T-helper 17 cell (primary cell): ENCODE measurements around the gene MBP. TPM values are rescaled to one million over a fixed set of nuclear protein-coding genes. Genes with fewer than 3 reads are reported as not detected.

Experiments
- ATAC-seq: fragments of 150-1000 bp; cut with Tn5 transposase; 2 replicates; pipeline ENCODE4 v1.10.0; 2021; ENCODE audit warnings: mild to moderate bottlenecking, moderate library complexity
- DNase-seq, 3 donors: peaks; one replicate each; pipeline versions ENCODE4 v3.0.0 to v3.0.0-alpha.2; 2020 to 2021
- H3K9me3 ChIP-seq: one replicate; pipeline ENCODE4 v1.7.0; 2013; ENCODE audit warnings: low read length, mild to moderate bottlenecking; ENCODE audit not compliant: control insufficient read depth, poor library complexity, severe bottlenecking
- H3K27ac Mint-ChIP-seq: one replicate; pipeline ENCODE4 v1.8.0; 2022; ENCODE audit warnings: mild to moderate bottlenecking, moderate library complexity, mixed read lengths
- H3K27me3 Mint-ChIP-seq: one replicate; pipeline ENCODE4 v1.8.0; 2022; ENCODE audit warnings: mixed read lengths
- H3K36me3 Mint-ChIP-seq: one replicate; pipeline ENCODE4 v1.8.0; 2022; ENCODE audit warnings: low read depth, mixed read lengths
- H3K4me1 Mint-ChIP-seq: one replicate; pipeline ENCODE4 v1.8.0; 2022; ENCODE audit warnings: mild to moderate bottlenecking, mixed read lengths
- H3K4me3 Mint-ChIP-seq: one replicate; pipeline ENCODE4 v1.8.0; 2022; ENCODE audit warnings: mild to moderate bottlenecking, moderate library complexity, mixed read lengths
- total RNA-seq, 4 donors: library from RNA in 2 of 4; stranded (reverse) in 2 of 4; gene quantifications; one replicate each; pipeline ENCODE4 v1.2.3 and lab custom pipeline; 2022 to 2026

Gene MBP
- total RNA-seq, 2 donors from 2014 or later = 97.7 to 127 TPM

- H3K27me3 Mint-ChIP-seq = peaks cover 31% of the 10 kb centered on the region
- DNase-seq (no peak), ATAC-seq (no peak)
- no peaks in the 10 kb centered on the region for H3K36me3 Mint-ChIP-seq
- H3K27ac Mint-ChIP-seq = no peak overlapping the region
- no peak overlapping the region for H3K4me3 Mint-ChIP-seq
- no peaks in the 10 kb centered on the region for H3K9me3 ChIP-seq
- peaks cover under 1% of the 10 kb centered on the region for H3K4me1 Mint-ChIP-seq
These were observed 30.0 kb upstream of the MBP start for GRCh38 chr18:77162580-77162979.

GRCh38 chr18:77161961-77162360 lies 29.4 kb upstream of the MBP start:
- peaks cover 31% of the 10 kb centered on the region for H3K27me3 Mint-ChIP-seq
- H3K9me3 ChIP-seq = no peaks in the 10 kb centered on the region
- ATAC-seq (no peak), DNase-seq (no peak)
- no peak overlapping the region for H3K4me3 Mint-ChIP-seq
- H3K27ac Mint-ChIP-seq = no peak overlapping the region
- H3K4me1 Mint-ChIP-seq = peaks cover 7% of the 10 kb centered on the region
- H3K36me3 Mint-ChIP-seq = no peaks in the 10 kb centered on the region

DNA sequence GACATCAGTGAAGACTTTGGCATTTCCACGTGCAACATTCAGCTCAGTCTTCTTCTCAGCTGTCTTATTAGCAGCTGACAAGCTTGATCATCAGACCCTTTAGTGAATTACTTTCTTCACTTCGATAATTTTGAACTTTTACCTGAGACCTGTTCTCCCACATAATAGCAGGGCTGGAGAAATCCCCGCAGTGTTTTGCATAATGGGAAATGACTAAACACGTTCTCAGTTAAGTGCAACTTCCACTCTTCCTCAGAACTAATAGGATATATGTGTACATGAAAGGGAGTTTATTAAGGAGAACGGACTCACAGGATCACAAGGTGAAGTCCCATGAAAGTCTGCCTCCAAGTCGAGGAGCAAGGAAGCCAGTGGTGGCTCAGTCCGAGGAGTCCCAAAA lies 28.8 kb upstream of the MBP start:
- Mint-ChIP-seq H3K27ac (no peak overlapping the region), H3K4me3 (no peak overlapping the region), H3K4me1 (peaks cover 7% of the 10 kb centered on the region), H3K36me3 (no peaks in the 10 kb centered on the region), H3K27me3 (peaks cover 31% of the 10 kb centered on the region)
- DNase-seq = no peak
- H3K9me3 ChIP-seq = no peaks in the 10 kb centered on the region
- ATAC-seq = no peak

- DNase-seq (no peak), ATAC-seq (no peak)
- peaks cover 7% of the 10 kb centered on the region for H3K4me1 Mint-ChIP-seq
- H3K4me3 Mint-ChIP-seq = no peak overlapping the region
- no peak overlapping the region for H3K27ac Mint-ChIP-seq
- H3K36me3 Mint-ChIP-seq = no peaks in the 10 kb centered on the region
- H3K27me3 Mint-ChIP-seq = peaks cover 23% of the 10 kb centered on the region
- H3K9me3 ChIP-seq = no peaks in the 10 kb centered on the region
These were observed 27.9 kb upstream of the MBP start for GRCh38 chr18:77160515-77160914.

DNA sequence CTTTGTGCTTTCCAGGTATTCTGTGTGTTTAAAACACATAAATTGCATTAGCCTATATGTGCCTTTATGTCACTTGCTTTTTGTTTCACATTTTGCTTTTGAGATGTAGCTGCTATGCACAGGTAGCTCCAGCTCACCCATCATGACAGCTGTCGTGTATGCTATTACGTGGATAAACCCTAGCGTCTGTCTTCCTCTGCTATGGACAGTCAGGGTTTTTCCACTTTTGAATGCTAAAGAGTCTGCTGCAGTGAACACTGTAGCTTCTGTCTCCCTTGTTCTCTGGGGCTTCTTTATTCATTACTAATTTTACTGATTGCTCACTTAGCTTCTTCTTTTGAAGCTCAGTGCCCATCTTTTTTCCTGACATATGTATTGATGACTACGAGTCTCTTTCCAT lies 24.7 kb upstream of the MBP start:
- Mint-ChIP-seq H3K27ac (peak overlapping the region; percentile 27), H3K4me1 (peaks cover 11% of the 10 kb centered on the region), H3K4me3 (no peak overlapping the region), H3K27me3 (peaks cover 9% of the 10 kb centered on the region), H3K36me3 (no peaks in the 10 kb centered on the region)
- no peak for ATAC-seq
- H3K9me3 ChIP-seq = no peaks in the 10 kb centered on the region
- no peak for DNase-seq

DNA sequence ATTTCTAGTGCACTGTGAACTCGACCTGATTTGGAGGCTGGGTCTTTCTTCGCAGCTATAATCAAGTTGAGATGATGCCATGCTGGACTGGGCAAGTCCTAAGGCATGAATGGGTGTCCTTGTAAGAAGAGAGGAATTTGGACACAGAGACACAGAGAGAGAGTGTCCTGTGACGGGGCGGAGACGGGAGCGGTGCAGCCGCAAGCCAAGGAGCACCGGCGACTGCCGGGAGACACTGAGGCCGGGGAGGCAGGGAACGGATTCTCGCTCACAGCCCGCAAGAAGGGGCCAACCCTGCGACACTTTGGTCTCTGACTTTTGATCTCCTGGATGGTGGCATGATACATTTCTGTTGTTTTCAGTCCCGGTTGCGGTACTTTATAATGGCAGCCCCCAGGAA lies 22.4 kb upstream of the MBP start:
- no peak overlapping the region for H3K27ac Mint-ChIP-seq
- ATAC-seq (no peak), DNase-seq (no peak)
- H3K36me3 Mint-ChIP-seq = no peaks in the 10 kb centered on the region
- peaks cover 19% of the 10 kb centered on the region for H3K4me1 Mint-ChIP-seq
- no peak overlapping the region for H3K4me3 Mint-ChIP-seq
- H3K27me3 Mint-ChIP-seq = peaks cover 9% of the 10 kb centered on the region
- no peaks in the 10 kb centered on the region for H3K9me3 ChIP-seq

- H3K27ac Mint-ChIP-seq = no peak overlapping the region
These were observed 20.8 kb upstream of the MBP start for GRCh38 chr18:77153404-77153803.

DNA sequence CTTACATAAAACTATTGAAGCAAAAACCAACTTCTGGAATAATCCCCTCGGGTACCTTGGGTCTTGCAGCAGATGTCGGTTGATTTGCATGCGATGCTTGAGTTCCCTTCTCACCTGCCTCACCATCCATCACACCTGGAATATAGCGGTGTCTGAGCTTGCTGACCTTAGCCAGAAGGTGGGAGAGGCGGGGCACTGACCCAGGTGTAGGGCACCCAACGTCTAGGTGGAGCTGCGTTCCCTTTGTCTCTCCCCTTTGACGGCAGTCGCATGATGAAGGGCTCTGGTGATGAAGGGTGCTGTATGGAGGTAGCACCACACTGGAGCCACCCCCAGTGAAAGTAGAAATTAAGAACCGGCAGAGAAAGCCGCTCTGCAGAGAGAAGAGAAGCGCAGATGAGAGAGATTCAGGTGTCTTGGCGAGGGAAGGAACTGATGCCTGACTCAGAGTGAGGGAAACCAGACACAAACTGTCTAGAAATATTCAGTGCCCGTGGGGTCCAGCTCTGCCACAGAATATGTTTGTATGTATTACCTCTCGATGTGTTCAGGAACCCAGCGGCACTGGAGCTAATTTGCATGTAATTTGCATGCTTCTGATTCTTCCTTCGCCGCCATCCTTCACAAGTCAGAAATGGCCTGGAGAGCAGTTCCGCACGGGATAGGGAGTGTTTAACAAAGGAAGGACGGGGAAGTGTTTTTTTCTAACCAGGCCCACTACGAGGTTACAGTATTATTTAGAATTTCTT lies 19.4 kb upstream of the MBP start:
- DNase-seq (no peak), ATAC-seq (no peak)
- no peaks in the 10 kb centered on the region for H3K9me3 ChIP-seq
- Mint-ChIP-seq H3K4me3 (no peak overlapping the region), H3K36me3 (no peaks in the 10 kb centered on the region), H3K4me1 (peaks cover 19% of the 10 kb centered on the region), H3K27me3 (peaks cover 9% of the 10 kb centered on the region), H3K27ac (no peak overlapping the region)

More at GRCh38 chr18:77153404-77153803, 20.8 kb upstream of the MBP start:
- H3K9me3 ChIP-seq = no peaks in the 10 kb centered on the region
- no peak for DNase-seq
- peaks cover 9% of the 10 kb centered on the region for H3K27me3 Mint-ChIP-seq
- no peak overlapping the region for H3K4me3 Mint-ChIP-seq
- ATAC-seq = no peak
- peaks cover 19% of the 10 kb centered on the region for H3K4me1 Mint-ChIP-seq
- no peaks in the 10 kb centered on the region for H3K36me3 Mint-ChIP-seq

- H3K27me3 Mint-ChIP-seq = peaks cover 9% of the 10 kb centered on the region
- ATAC-seq (no peak), DNase-seq (no peak)
- peaks cover 19% of the 10 kb centered on the region for H3K4me1 Mint-ChIP-seq
- H3K4me3 Mint-ChIP-seq = no peak overlapping the region
- H3K36me3 Mint-ChIP-seq = no peaks in the 10 kb centered on the region
- H3K9me3 ChIP-seq = no peaks in the 10 kb centered on the region
- H3K27ac Mint-ChIP-seq = no peak overlapping the region
These were observed 18.6 kb upstream of the MBP start for GRCh38 chr18:77151033-77151771.

DNA sequence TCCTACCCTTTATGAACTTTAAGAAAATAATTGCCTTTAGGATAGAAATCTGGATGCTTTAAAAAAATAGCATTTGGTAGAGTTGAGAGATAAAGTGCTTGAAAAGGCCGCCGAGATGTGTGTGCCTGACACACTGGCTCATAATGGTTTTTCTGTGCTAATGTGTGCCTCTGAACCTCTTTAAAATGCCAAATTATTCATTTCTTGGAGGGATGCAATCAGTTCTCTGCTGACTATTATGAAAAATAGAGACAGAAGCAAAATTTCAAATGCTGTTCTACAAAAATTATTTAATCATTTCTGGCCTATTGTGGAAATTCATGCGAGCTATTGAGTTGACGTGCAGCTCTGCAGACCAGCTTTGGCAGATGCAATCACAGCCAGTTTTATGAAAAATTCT lies 18.0 kb upstream of the MBP start:
- no peaks in the 10 kb centered on the region for H3K36me3 Mint-ChIP-seq
- H3K4me1 Mint-ChIP-seq = peaks cover 19% of the 10 kb centered on the region
- no peak overlapping the region for H3K27ac Mint-ChIP-seq

DNA sequence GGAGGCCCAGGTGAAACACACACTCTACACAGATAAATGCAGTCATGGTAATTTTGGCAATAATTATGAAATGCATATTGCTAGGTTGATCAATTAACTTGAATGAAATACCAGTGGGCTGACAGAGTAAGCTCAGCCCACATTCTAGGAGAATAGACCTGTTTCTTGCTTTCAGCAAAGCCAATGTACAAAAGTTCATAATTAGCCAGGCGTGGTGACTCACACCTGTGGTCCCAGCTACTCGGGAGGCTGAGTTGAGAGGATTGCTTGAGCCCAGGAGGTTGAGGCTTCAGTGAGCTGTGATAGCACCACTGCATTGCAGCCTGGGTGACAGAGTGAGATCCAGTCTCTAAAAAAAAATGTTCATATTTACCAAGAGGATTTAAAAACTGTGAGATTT lies 15.7 kb upstream of the MBP start:
- Mint-ChIP-seq H3K27me3 (peaks cover 4% of the 10 kb centered on the region), H3K36me3 (peaks cover 2% of the 10 kb centered on the region), H3K4me3 (no peak overlapping the region), H3K4me1 (peaks cover 22% of the 10 kb centered on the region), H3K27ac (no peak overlapping the region)
- ATAC-seq (no peak), DNase-seq (no peak)
- H3K9me3 ChIP-seq = no peaks in the 10 kb centered on the region

More for the DNA sequence above, 18.0 kb upstream of the MBP start:
- no peak for DNase-seq
- no peaks in the 10 kb centered on the region for H3K9me3 ChIP-seq
- Mint-ChIP-seq H3K27me3 (peaks cover 9% of the 10 kb centered on the region), H3K4me3 (no peak overlapping the region)
- no peak for ATAC-seq

- Mint-ChIP-seq H3K27me3 (peaks cover 4% of the 10 kb centered on the region), H3K4me3 (no peak overlapping the region), H3K4me1 (peaks cover 22% of the 10 kb centered on the region), H3K27ac (peak overlapping the region; percentile 69), H3K36me3 (peaks cover 2% of the 10 kb centered on the region)
- ATAC-seq (peak; percentile 54), DNase-seq (no peak)
- H3K9me3 ChIP-seq = no peaks in the 10 kb centered on the region
These were observed 14.9 kb upstream of the MBP start for GRCh38 chr18:77147418-77147852.

- Mint-ChIP-seq H3K36me3 (peaks cover 5% of the 10 kb centered on the region), H3K4me1 (peaks cover 20% of the 10 kb centered on the region), H3K4me3 (no peak overlapping the region), H3K27ac (peak overlapping the region; percentile 19), H3K27me3 (peaks cover 4% of the 10 kb centered on the region)
- DNase-seq (no peak), ATAC-seq (no peak)
- H3K9me3 ChIP-seq = no peaks in the 10 kb centered on the region
These were observed 13.9 kb upstream of the MBP start for GRCh38 chr18:77146249-77147080.
